Prostate gland (tissue), 2 donors: ENCODE measurements around the gene TMPRSS4.

Experiments
- CTCF ChIP-seq, 4 experiments: fragments of 200-600 bp in 2 of 4; fragments of 450-650 bp in 2 of 4; sonication (generic) in 2 of 4; IDR thresholded peaks; 1 replicate in 3 of 4; 2 replicates in 1 of 4; pipeline ENCODE4 v1.5.1; 2016 to 2019; ENCODE audit warnings: antibody characterized with exemption in 4 of 4, mild to moderate bottlenecking in 2 of 4, moderate library complexity in 2 of 4
- POLR2A ChIP-seq: fragments of 450-650 bp; IDR thresholded peaks from one replicate; pipeline ENCODE4 v1.6.1; 2016; ENCODE audit warnings: antibody characterized with exemption, mild to moderate bottlenecking
- POLR2AphosphoS5 ChIP-seq: sonication (generic); formaldehyde crosslinking; IDR thresholded peaks from one replicate; pipeline ENCODE4 v1.6.1; 2017; ENCODE audit warnings: antibody characterized with exemption

DNA sequence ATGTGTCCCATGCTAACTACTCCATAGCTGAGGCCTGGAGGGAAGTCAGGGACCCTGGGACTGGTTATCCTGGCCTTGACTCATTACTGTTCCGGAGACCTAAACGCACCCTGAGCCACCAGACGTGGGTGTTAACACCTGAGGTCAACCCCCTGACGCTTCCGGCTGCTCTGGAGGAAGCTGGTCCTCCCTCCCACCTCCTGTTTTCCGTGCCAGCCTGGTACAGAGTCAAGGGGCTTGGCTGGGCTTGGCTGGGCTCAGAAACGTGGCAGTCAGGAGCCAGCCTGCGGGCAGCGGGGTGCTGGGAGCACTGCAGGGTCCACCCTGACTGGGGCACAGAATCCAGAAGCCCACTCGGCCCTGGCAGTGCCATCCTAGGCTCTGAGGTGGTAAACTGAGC lies 2.6 kb downstream of the TMPRSS4 start:
- no peak for TF ChIP-seq CTCF (IDR thresholded peaks at IDR 0.05)
- TF ChIP-seq POLR2AphosphoS5: no peak
- TF ChIP-seq POLR2A: no peak
